GM21515 (cell line): ENCODE results near the gene GPR39.
"Not testable (repeated sequence)": the region's sequence is repeated elsewhere in the genome, so short reads cannot be mapped to it uniquely, and the experiment has no call there.

Experiments used
- ATAC-seq: cut with Tn5 transposase; IDR thresholded peaks from one replicate; pipeline ENCODE4 v1.9.1; 2021; ENCODE audit not compliant: unreplicated experiment

The GPR39 gene

DNA sequence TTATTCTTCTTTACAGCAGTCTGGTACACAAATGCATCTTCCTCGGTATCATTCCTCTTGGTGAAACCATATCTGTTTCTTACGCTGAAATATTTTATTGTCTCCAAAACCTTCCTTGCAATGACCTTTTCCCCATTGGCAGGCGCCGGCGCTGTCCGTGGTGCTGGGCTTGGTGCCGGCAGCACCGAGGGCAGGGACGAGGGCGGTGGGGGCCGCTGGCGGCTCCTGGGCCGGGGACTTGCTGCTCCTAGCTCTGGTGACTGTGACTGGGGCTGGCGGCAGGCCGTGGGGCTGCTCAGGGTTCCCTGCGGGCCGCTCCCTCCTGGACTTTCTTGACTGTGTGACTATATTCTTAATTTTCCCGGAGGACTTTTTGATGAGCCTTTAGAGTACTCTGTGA is 72.5 kb downstream of the GPR39 start:
- ATAC-seq: no peak

DNA sequence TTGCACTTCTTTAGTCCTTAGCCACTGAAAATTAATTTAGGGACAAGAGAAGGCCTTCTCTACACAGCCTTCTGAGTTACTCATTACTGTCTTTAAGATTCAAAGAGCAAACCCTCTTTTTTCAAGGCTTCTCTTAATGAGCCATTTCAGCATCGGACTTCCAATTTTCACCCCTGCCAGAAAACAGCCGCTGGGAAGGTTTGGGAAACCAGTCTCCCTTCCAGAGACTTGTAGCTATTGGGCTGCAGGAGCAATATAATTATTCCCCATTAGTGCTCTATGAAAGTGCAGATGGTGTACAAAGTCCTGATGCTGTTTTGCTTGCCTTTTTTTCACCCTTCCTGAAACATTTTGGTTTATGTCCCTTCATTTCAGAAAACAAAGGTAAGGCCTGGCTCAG is 79.3 kb downstream of the GPR39 start:
- no peak for ATAC-seq

DNA sequence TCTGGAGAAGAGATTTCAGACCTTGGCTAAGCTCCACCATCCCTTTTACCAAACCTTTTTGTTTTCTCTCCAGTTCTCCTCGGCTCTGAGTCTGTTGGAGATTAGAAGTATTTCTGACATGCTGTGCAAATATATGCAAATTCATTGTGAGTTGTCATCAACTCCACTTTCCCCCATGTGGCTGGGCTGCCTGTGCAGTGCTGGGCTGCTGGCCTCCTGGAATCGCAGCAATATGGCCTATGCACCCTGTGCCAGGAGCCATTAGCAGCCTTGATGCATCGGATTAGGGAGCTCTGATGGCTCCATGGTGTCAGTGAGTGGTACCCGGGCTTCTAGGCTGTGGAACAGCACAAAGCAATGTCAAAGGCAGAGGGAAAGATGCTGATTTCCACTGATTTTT is 80.0 kb downstream of the GPR39 start:
- no peak for ATAC-seq

DNA sequence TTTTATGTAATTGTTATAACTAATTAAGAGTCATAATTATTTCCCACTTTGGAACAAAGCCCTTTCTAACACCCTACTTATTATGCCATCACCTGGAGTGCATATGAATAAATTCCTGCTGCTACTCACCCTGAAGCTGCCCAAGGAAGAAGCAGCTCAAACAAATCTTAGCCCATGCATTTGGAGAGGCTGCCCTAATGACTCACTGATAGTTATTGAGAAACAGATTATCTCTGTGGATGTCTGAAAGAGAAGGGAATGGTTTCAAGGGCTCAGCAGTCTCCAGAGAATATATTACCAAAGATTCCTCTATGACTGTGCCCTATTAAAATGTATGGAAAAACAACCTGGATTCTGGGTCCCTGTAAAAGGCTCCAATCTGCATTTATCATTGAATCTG is 81.0 kb downstream of the GPR39 start:
- no peak for ATAC-seq

DNA sequence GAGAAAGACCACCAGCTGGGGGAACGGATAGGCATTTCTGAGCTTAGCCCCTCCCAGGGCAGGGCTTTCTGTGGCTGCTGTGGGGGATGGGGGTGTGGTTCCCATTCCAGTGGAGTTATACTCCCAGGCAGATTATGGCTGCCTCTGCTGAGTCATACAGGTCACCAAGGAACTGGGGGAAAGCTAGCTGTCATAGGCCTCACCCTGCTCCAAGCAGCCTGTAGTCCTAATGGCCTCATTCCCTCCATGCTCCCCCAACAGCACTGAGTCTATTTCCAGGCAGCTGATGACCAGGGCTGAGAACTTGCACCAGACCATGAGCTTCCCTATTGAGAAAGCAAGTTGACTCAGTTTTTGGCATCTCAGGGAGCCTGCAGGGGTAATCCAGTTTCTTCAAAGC is 87.1 kb downstream of the GPR39 start:
- no peak for ATAC-seq

DNA sequence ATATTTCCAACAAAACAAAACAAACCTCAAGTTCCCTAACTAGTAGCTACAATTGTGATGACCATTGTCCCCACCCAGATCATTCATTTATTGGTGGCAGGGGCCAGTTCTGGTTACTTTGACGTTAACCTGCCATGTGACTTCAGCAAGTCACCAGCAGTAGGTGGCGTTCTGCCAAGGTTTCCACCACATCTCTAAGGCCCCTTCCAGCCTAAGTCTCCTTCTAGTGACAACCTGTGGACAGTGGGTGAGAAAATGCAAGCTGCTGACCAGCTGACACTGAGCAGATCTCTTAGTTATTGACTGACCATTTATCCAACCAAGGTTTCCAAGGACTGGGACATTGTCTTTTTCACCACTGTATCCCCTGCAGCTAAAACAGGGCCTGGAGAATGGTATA is 98.4 kb downstream of the GPR39 start:
- no peak for ATAC-seq

DNA sequence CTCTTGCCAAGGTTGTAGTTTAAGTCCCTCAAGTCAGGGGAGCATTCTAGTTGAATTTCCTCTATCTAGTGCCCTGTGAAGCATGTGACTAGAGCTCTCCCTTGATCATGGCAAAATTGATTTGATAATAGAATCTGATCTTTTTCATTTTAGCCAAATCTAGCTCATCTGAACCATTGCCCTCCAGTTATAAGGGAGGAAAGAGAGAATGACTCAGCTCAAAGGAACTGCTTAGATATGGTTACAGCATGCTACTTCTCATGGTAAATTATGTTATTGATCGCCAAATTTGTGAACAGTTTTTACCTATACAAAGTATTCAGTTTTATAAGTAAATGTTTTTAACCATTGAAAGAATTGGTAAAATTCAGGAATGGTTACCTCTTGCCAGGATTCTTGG is 100.8 kb downstream of the GPR39 start:
- no peak for ATAC-seq

DNA sequence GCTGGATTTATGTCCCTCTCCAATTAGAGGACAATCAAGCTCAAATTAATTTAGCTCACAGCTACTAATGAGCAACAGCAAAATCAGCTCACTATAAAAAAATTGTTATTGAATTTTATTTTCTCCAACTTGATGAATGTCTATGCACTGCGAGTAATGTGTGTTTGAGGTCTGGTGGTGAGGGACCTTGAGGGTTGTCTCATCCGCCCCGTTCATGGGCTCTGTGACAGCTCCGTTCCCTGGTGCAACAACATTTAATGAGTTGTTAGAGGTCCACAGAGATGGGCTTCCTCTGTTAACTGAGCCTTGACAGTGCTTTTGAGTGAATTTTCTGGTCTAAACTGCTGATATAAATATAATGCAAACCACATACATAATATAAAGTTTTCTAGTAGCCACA is 101.7 kb downstream of the GPR39 start:
- no peak for ATAC-seq

DNA sequence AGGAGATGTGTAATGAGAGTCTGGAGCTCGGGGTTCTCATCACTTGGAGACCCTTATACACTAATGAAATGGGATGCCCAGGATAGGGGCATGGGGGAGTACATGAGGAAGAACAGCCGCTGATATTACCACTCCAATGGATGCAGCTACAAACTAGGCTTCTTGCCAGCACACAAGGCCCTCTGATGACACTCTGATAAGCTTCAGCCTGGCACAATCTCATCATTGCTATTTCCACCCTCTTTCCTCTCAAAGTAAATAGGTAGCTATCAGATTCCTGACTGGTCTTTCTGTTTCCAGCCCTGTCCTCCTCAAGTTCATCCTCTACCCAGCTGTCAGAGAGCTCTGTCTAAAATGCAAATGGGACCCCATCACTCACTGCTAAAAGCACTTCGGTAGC is 103.0 kb downstream of the GPR39 start:
- ATAC-seq: no peak

DNA sequence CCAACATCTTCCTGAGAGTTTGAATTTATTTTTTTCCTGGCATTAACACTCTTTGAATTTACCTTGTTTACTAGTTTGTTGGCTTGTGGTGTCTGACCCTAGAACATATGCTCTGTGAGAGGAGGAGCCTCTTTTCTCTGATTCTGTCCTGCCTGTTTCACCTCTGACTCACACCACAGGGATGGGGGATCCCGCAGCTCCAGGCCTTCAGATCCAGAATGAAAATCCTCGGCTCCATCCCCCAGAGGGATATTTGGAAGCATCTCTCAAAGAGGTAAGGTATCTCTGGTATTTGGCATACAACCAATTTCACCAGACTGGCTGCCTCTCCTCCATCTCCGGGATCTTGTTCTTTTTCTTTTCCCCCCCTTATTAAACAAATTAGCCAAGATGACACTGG is 104.7 kb downstream of the GPR39 start:
- no peak for ATAC-seq

DNA sequence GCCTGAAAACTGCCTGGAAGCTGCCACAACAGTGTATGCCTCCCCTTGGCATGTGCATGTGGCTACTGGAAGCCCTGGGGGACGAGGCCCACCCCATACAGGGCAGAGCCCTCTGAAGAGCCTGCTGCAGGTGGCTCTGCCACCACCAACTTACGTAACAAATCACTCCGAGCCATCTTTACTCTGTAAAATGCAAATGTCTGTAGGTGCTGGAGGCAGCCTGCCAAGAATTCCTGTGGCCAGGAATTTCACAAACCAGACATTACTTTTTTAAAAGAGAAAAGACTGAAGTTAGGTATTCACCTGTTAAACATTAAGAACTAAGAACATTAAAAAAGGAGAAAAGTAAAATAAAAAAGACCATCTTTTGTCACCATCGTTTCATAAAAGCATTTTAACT is 106.3 kb downstream of the GPR39 start:
- no peak for ATAC-seq

DNA sequence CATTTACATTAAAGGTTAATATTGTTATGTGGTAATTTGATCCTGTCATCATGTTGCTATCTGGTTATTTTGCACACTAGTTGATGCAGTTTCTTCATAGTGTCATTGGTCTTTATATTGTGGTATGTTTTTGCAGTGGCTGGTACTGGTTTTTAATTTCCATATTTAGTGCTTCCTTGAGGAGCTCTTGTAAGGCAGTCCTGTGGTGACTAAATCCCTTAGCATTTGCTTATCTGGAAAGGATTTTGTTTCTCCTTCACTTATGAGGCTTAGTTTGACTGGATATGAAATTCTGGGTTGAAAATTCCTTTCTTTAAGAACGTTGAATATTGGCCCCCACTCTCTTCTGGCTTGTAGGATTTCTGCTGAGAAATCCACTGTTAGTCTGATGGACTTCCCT is 120.5 kb downstream of the GPR39 start:
- not testable (repeated sequence) for ATAC-seq

DNA sequence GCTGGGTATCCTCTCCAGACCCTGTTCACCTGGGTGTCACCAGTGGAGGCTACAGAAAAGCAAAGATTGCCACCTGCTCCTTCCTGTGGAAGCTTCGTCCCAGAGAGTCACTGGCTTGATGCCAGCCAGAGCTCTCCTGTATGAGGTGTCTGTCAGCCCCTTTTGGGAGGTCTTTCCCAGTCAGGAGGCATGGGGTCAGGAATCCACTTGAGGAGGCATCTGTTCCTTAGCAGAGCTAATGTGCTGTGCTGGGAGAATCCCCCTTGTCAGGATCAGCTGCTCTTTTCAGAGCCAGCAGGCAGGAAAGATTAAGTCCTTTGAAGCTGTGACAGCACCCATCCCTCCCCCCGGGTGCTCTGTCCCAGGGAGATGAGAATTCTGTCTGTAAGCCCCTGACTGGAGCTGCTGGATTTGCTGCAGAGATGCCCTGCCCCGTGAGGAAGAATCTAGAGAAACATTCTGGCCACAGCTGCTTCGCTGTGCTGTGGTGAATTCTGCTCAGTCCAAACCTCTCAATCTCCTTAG is 121.8 kb downstream of the GPR39 start:
- no peak for ATAC-seq

DNA sequence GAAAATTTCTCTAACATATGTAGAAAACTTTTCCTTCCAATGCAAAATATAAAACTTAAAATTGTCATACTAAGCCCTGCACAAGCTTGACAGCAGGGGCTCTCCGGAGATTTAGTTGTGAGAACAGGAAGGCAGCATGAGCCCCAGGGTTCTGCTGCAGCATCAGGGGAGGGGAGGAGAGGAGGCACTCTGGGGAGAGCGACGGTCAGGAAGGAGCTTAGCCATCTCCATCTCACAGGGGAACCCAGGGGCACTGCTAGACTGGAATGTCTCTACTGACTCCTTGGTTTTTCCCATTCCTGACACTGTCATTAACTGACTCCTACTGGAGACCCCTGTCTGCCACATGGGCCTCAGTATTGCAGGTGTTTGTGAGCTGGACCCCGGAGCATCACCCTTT is 123.6 kb downstream of the GPR39 start:
- no peak for ATAC-seq

DNA sequence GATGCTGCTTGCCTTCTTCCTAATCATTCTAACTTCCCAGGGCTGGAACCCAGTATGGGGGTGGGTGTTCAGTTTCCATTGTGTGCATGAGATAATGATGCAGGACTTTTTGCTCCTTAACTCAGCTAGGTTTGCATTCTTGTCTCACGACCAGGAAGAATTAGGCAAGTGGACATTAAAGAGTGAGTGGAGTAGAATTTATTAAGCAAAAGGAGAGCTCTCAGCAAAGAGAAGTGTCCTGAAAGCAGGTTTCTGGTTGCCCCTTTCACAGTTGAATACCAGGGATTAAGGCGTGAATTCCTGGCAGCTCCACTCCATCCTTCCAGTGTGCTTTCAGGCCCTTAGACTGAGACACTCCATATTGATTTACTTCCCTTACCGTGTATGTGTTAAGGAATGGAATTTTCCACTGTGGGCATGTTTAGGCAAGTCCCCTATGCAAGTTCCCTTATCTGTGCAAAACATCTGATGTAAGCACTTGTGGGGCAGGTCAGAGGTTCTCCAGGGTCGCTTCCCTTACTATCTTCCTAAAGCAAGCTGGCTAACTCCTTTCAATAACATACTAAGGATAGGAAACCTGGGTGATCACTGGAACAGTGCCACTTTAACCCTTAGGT is 126.5 kb downstream of the GPR39 start:
- ATAC-seq: no peak

DNA sequence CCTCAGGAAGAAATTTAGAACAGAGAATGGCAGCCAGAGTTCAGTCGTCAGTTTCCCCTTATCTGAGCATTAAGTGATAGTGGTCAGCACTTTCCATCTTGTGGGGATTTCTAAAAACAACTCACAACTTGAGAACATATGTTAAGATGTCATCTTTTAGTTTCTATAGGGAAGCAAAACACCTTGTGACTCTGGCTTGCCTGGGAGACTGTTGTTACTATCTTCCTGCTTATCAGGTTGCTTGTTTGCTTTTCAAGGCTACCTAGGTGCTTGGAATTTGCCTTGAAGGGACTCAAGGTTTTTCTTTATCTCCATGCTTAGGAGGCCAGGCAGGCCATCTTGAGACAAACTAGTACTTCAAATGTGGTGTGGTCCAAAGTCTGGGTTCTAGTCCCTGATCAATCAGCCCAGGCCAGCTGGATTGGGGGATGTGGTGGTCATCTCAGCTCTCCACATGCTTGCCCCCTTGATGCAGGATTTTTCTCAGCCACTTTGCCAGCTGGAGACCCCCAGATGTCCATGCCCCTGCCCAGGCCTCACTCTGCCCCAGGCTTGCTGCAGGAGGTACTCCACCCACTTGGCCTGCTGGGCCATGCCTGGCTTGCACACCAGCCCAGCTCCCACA is 127.5 kb downstream of the GPR39 start:
- ATAC-seq: no peak

DNA sequence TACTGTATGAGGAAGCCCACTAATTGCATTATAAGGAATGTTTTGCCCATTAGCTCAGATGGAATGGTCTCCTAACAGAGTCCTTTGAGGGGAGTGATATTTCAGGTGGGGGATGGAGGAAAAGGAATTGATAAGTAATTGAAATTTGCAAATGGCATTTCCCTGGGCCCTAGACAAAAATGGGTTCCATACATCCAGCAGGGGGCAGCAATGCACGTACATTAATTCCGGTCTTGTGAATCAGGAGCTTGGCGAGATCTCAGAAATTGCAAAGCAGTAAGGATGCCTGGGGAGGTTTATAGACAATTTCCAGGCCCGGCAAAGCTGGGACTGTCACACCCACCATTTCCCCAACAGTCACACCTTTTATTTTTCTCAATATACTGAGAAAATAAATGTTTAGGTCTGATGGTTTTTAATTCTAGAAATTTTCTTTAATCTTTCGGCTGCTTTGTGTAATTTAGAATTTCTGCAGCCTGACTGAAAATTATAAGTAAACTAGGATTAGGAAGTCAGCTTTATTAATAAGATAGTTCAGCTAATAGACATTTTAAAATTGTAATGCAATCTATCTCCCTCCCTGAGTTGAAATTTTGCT is 130.6 kb downstream of the GPR39 start:
- peak; percentile 52 for ATAC-seq

DNA sequence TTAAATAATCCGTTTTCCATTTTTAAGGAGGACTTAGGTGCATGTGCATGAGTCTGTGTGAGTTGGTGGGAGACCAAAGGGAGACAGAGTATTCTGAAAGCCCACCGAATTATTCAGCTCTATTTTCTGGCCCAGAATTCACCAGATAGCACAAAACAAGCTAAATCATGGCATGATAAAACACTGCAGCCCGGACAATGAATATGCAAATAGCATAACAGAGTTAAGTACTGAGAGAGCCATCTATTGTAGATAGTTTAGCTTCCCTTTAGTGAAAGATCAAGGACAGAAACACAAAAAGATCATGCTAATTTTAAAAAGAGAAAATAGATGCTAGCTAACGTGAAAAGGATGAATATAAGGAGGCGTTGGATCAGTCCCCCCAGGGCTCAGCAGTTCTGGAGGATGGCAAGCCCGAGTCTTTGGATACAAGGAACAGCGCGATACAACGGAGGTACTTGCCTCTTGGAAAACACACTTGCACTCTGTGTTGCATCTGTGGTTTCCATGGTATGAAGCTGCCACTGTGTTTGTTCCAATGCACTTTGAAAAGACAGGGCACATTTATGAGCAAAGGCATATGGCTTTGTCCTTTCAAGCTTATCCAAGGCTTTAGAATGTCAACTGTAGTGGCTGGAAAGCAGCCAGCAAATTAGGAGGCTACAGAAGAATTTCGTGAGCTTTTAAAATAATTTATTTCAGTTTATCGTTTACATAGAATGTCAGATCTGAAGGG is 133.5 kb downstream of the GPR39 start:
- no peak for ATAC-seq

DNA sequence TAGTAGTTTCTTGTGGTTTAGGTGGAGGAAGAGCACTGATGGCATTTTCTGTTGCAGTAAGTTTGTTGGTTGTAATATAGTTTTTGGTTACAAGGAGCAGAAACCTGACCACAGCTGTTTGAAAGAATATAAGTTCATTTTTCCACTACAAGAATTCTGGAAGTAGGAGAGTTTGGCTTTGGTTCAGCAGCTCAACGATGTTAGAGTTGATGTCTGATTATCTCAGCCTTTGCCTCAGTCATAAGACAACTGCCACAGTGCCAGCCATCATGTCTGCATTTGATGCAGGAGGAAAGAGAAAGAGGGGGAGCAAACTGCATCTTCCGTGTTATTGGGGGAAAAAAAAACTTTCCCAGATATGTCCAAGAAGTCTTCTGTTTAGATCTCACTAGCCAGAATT is 134.3 kb downstream of the GPR39 start:
- ATAC-seq: no peak

DNA sequence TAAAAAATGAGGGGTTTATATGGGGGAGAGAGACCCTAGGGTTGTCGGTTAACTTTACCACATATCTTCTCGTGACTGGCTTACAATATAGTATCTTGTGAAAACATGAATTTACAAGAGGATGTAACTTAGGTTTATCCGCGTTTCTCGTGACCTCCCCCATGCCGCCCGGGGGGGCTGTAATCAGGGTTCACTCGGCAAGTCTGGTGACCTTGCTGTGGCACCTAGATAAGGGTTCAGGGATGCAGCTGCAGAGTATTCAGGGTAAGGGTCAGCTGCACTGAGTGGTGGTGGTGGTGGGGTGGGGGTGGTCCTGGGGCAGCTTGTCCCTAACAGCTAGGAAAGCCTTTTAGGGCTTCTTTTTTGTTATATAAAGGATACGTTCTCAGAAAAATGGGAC is 141.1 kb downstream of the GPR39 start:
- ATAC-seq: no peak

DNA sequence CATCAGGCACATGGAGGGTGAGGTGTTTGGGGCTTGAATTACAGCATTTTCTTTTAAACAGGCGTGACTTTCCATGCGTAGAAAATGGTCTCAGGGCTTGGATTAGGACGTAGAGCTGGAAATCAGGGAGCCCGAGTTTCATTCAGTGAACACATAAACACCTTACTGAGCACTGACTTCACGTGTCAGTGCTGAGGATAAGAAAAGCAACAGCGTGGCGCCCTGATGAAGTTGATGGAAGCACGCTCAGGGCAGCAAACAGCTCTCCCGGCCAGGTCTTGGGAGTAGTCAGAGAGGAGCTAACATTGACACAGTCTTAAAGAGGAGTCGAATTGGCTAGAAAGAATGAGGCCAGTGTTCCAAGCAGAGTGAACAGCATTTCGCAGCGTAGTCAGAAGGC is 142.7 kb downstream of the GPR39 start:
- no peak for ATAC-seq

DNA sequence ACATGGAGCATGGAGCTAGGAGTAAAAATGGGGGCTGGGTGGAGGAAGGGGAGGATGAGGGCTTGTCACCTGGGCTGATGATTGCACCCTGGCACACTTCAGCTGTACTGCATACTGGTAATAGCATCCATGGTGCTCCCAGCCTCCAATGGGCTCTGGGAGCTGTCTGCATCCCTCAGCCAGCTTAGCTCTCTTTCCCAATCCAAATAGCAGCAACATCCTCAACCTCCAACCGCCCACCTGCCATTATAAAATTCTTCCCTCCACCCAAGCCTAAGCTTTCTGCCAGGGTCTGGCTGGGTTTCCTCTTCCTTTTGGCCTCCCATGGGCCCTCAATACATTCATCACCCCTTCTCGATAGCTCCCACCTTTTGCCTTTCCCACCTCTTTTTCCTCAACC is 143.3 kb downstream of the GPR39 start:
- ATAC-seq: no peak
